Parathyroid adenoma (tissue), 2 donors: ENCODE results near the gene DCXR.

Experiments used
- H2AFZ ChIP-seq: fragments of 300-600 bp; sonication (generic); one replicate; pipeline ENCODE4 v1.7.0; 2017; ENCODE audit warnings: antibody characterized with exemption, mild to moderate bottlenecking
- H3K27ac ChIP-seq: fragments of 300-600 bp; sonication (generic); one replicate; pipeline ENCODE4 v1.7.0; 2017
- H3K27me3 ChIP-seq: fragments of 300-600 bp; sonication (generic); one replicate; pipeline ENCODE4 v1.7.0; 2017; ENCODE audit warnings: low read length; ENCODE audit not compliant: control insufficient read depth, insufficient read depth
- H3K36me3 ChIP-seq: fragments of 300-600 bp; sonication (generic); one replicate; pipeline ENCODE4 v1.7.0; 2017; ENCODE audit warnings: low read length; ENCODE audit not compliant: control insufficient read depth, insufficient read depth
- H3K4me1 ChIP-seq: fragments of 300-600 bp; sonication (generic); one replicate; pipeline ENCODE4 v1.7.0; 2017; ENCODE audit warnings: control low read depth
- H3K4me2 ChIP-seq: fragments of 300-600 bp; sonication (generic); one replicate; pipeline ENCODE4 v1.7.0; 2017; ENCODE audit warnings: low read length
- H3K4me3 ChIP-seq: fragments of 300-600 bp; sonication (generic); one replicate; pipeline ENCODE4 v1.7.0; 2017; ENCODE audit warnings: low read depth, low read length
- H3K79me2 ChIP-seq: fragments of 300-600 bp; sonication (generic); one replicate; pipeline ENCODE4 v1.7.0; 2017; ENCODE audit warnings: control low read depth
- H3K9ac ChIP-seq: fragments of 300-600 bp; sonication (generic); one replicate; pipeline ENCODE4 v1.7.0; 2017; ENCODE audit warnings: mild to moderate bottlenecking
- H3K9me3 ChIP-seq: fragments of 300-600 bp; sonication (generic); one replicate; pipeline ENCODE4 v1.7.0; 2017; ENCODE audit warnings: low read length; ENCODE audit not compliant: control insufficient read depth
- TF ChIP-seq, protein P1 (sequence below): fragments of 300-600 bp; sonication (generic); IDR thresholded peaks from one replicate; pipeline ENCODE4 v1.7.0; 2017; ENCODE audit warnings: antibody characterized with exemption, mild to moderate bottlenecking
- donor health status: primary hyperparathyroidism.

Gene DCXR

DNA sequence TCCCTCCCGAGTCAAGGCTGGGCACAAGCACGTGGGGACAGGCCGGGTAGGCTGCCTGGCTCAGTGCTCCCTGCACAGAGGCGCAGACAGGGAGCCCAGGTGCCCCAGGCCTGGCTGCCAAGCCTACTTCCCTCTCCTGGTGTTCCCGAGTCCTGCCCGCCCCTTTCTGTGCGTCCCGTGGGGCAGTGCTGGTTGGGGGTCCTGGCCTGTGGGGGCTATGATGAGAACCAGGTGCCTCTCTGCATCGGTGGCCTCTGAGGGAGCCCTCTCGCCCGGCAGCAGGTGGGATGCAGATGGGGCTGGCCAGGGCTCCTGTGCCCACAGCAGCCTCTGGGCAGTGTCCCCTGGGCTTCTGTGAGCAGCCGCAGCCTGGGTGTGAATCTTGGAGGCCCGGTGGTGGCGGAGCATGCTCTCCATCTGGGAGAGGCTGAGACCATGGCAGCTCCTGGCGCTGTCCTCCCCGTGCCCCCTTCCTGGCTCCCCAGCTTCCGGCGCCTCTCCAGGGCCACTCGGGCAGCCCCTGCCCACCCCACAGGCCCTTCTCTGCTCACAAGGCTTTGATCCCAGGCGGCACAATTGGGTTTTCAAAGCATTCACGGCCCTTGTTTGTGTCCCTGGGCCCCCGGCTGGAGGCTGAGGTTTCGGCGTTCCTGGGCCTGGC is 22.1 kb downstream of the DCXR start:
- Histone ChIP-seq H3K79me2 (no peaks in the 10 kb centered on the region), H3K4me2 (no peak overlapping the region), H3K27me3 (no peaks in the 10 kb centered on the region), H3K9ac (no peak overlapping the region), H3K36me3 (no peaks in the 10 kb centered on the region), H3K4me3 (no peak overlapping the region), H3K4me1 (no peaks in the 10 kb centered on the region), H3K9me3 (no peaks in the 10 kb centered on the region), H3K27ac (no peak overlapping the region), H2AFZ (no peak overlapping the region)
- TF ChIP-seq, protein P1, sequence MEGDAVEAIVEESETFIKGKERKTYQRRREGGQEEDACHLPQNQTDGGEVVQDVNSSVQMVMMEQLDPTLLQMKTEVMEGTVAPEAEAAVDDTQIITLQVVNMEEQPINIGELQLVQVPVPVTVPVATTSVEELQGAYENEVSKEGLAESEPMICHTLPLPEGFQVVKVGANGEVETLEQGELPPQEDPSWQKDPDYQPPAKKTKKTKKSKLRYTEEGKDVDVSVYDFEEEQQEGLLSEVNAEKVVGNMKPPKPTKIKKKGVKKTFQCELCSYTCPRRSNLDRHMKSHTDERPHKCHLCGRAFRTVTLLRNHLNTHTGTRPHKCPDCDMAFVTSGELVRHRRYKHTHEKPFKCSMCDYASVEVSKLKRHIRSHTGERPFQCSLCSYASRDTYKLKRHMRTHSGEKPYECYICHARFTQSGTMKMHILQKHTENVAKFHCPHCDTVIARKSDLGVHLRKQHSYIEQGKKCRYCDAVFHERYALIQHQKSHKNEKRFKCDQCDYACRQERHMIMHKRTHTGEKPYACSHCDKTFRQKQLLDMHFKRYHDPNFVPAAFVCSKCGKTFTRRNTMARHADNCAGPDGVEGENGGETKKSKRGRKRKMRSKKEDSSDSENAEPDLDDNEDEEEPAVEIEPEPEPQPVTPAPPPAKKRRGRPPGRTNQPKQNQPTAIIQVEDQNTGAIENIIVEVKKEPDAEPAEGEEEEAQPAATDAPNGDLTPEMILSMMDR = no peak

DNA sequence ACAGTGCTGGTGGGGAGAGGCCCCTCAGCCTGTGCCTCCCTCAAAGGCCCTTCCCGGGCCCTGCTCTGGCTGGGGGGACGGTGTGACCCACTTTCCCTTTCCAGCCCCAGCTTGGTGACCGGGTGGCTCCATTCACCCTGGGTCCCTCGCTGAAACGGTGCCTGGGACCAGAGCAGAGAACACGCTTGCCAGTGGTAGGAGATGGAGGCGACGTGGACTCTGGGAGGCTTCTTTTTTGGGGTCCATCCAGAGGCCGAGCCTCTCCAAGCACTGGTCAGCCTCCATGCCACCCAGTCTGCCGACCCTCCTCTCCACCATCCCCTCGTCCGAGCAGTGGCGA is 22.6 kb downstream of the DCXR start:
- Histone ChIP-seq H3K4me1 (no peaks in the 10 kb centered on the region), H3K36me3 (no peaks in the 10 kb centered on the region), H3K4me2 (no peak overlapping the region), H3K27me3 (no peaks in the 10 kb centered on the region), H3K9me3 (no peaks in the 10 kb centered on the region), H3K27ac (no peak overlapping the region), H3K9ac (no peak overlapping the region), H3K79me2 (no peaks in the 10 kb centered on the region), H2AFZ (no peak overlapping the region), H3K4me3 (no peak overlapping the region)
- TF ChIP-seq, protein P1 = no peak

DNA sequence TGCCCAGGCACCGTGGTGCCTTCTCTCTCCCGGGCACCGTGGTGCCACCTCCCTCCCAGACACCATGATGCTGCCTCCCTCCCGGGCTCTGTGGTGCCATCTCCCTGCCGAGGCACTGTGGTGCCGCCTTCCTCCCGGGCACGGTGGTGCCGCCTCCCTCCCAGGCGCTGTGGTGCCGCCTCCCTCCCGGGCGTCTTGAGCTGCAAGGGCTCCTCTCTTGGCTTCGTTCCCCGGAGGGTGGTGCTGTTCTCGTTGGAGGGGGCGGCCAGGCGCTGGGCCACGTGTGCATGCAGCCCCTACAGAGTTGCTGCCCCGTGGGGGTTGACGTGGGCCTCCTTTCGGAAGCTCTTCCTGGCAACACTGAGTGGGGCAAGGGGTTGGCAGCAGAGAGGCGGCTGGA is 23.1 kb downstream of the DCXR start:
- Histone ChIP-seq H3K36me3 (no peaks in the 10 kb centered on the region), H3K4me1 (no peaks in the 10 kb centered on the region)

DNA sequence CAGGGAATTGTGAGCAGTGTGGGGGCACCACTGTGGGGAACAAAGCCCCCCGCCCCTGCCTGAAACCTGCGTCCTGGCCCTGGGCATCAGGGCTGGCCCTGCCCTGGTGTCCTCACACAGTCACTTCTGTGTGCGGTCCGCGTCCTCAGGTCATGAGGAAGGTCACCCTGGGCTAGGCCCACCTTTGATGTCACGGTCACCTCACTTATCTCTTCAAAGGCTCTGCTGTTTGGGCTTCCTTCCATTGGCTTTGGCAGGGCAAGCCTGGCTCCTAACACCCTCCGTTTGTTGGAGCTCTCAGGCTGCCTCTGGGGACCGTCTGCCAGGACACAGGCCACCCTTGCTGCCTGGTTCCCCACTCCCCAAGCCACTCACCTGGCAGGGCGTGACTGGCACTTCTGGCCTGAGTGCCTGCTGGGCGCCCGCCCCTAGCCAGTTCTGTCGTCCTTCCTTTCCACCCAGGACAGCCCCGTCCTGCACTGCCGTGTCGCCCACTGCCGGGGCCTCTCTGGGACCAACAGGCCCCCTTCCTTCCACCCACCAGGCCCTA is 23.6 kb downstream of the DCXR start:
- Histone ChIP-seq H3K4me2 (no peak overlapping the region), H3K4me3 (no peak overlapping the region), H3K9me3 (no peaks in the 10 kb centered on the region), H3K36me3 (no peaks in the 10 kb centered on the region), H3K79me2 (no peaks in the 10 kb centered on the region), H3K27me3 (no peaks in the 10 kb centered on the region), H3K27ac (no peak overlapping the region), H3K9ac (no peak overlapping the region), H3K4me1 (no peaks in the 10 kb centered on the region), H2AFZ (no peak overlapping the region)
- TF ChIP-seq, protein P1 = no peak

More for the DNA sequence above, 23.1 kb downstream of the DCXR start:
- Histone ChIP-seq H3K79me2 (no peaks in the 10 kb centered on the region), H2AFZ (no peak overlapping the region), H3K4me2 (no peak overlapping the region), H3K9ac (no peak overlapping the region), H3K4me3 (no peak overlapping the region), H3K27me3 (no peaks in the 10 kb centered on the region), H3K27ac (no peak overlapping the region), H3K9me3 (no peaks in the 10 kb centered on the region)
- TF ChIP-seq, protein P1 = no peak

DNA sequence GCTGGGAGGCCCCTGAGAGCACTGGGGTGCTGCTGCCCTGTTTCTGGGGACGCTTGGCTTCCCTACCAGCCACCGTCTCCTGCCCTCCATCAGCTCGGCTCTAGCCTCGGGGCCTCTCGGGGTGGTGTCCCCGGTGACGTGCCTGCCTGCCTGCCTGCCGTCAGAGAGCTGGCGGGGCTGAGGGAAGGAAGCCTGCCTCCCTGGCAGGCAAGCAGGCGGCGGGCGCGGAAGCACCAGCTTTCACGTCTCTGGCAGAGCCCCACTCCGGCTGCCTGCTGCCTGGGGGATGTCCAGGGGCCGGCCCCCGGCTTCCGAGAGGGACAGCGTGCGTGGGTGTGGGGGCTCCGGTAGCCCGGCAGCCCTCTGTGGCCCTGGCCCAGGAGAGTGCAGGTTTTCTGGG is 24.2 kb downstream of the DCXR start:
- no peak overlapping the region for H2AFZ ChIP-seq
- H3K79me2 ChIP-seq = no peaks in the 10 kb centered on the region
- no peaks in the 10 kb centered on the region for H3K27me3 ChIP-seq
- TF ChIP-seq, protein P1 = no peak
- H3K9me3 ChIP-seq = no peaks in the 10 kb centered on the region
- no peaks in the 10 kb centered on the region for H3K36me3 ChIP-seq
- no peak overlapping the region for H3K27ac ChIP-seq
- H3K4me2 ChIP-seq = no peak overlapping the region
- no peak overlapping the region for H3K4me3 ChIP-seq
- no peak overlapping the region for H3K9ac ChIP-seq
- H3K4me1 ChIP-seq = no peaks in the 10 kb centered on the region
